Occipital lobe (tissue), 2 donors: ENCODE results near the gene OR10V1. TPM values are rescaled to one million over a fixed set of nuclear protein-coding genes. Genes with fewer than 3 reads are reported as not detected.

ENCODE experiments used
- DNase-seq: peaks from one replicate; lab custom pipeline; 2025; lab: John Stamatoyannopoulos, UW
- total RNA-seq: library from RNA; depleted of rRNA; stranded (reverse); fragments of >200 nt; gene quantifications from one replicate; pipeline ENCODE4 v1.2.3, GENCODE V29; 2014

The OR10V1 gene, protein sequence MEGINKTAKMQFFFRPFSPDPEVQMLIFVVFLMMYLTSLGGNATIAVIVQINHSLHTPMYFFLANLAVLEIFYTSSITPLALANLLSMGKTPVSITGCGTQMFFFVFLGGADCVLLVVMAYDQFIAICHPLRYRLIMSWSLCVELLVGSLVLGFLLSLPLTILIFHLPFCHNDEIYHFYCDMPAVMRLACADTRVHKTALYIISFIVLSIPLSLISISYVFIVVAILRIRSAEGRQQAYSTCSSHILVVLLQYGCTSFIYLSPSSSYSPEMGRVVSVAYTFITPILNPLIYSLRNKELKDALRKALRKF
- total RNA-seq, result not detected

DNA sequence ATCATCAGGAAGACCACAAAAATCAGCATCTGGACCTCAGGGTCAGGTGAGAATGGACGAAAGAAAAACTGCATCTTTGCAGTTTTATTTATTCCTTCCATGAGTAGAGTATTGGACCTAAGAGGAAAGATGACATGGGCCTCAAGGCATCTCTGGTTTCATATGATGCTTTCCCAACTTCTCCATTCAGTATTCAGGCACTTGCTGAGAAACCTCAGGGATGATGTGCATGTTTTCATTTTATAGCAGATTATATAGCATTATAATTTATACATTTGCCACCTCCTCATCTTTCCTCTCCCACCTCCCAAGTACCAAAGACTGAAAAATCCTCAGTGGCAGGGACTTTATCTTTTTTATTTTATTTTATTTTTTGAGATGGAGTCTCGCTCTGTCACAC, at the start of gene OR10V1:
TSS of gene OR10V1 (minus strand) at position 101 of the 400 bp plus-strand sequence. CDS start at position 101, 0 bp downstream.
- no peak for DNase-seq

DNA sequence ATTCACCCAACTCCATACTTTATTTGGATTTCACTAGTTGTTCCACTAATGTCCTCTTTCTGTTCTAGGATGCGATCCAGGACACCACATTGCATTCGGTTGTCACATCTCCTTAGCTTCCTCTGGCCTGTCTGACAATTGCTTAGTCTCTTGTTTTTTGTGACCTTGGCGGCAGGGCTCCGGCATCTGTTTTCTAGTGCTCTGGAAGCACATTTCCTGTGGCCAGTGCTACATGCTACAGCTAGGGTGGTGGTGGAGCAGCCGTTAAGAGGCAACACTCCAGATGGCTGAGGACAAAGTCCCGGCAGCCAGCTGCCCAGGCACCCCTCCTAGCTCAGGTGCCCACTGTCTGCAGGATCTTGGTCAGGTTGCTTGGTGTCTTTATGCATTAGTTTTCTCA, 48.3 kb upstream of the OR10V1 start:
- no peak for DNase-seq

DNA sequence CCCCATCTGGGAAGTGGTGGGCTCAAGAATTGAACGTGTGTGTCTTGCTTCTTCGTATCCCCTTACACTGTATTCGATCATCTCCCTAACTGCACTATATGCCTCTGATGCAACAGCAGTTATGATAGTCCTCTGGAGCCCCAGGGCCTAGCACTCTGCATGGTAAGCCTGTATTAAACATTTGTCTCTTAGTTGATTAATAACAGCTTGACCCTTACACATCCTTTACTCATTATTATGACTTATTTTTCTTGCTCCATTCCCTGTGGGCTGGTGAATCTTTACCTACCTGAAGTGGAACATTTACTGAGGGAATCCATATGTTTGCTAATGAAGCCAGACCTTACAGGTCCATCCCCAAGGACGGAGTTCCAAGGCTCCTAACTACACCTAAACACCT, 47.1 kb upstream of the OR10V1 start:
- DNase-seq, result no peak

GRCh38 chr11:59759900-59760299, 46.3 kb upstream of the OR10V1 start:
- DNase-seq, result no peak

DNA sequence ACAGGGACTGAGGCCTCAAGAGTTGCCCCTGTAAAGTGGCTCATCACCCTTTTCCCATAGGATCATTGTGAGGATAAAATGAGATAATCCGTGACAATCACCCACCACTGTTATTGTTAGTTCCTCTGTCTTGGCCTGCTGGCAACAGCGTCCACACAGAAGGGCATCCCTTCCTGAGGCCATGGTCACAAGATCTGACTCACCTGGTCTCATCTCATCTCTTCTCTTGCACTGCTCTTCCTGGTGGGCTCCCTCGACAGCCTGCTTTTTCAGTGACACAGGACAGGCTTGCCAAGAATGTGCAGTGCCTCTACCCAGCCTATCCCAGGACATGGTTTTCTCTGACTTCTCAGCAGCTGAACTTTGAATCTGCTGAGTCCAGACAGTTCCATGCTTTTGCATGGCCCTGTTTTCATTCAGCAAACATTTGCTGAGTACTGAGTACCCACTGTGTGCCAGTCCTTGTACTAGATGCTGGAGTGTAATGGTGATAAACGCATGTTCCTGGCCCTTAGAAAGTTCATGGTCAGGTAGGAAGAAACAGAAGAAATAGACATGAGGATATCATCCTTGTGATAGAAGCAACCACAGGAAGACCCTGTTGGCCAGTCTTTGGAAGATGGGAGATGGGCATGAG, 44.9 kb upstream of the OR10V1 start:
- no peak for DNase-seq

- no peak for DNase-seq
These were observed 43.2 kb upstream of the OR10V1 start for GRCh38 chr11:59756845-59757244.

- no peak for DNase-seq
These were observed 42.9 kb upstream of the OR10V1 start for GRCh38 chr11:59756558-59756840.

DNA sequence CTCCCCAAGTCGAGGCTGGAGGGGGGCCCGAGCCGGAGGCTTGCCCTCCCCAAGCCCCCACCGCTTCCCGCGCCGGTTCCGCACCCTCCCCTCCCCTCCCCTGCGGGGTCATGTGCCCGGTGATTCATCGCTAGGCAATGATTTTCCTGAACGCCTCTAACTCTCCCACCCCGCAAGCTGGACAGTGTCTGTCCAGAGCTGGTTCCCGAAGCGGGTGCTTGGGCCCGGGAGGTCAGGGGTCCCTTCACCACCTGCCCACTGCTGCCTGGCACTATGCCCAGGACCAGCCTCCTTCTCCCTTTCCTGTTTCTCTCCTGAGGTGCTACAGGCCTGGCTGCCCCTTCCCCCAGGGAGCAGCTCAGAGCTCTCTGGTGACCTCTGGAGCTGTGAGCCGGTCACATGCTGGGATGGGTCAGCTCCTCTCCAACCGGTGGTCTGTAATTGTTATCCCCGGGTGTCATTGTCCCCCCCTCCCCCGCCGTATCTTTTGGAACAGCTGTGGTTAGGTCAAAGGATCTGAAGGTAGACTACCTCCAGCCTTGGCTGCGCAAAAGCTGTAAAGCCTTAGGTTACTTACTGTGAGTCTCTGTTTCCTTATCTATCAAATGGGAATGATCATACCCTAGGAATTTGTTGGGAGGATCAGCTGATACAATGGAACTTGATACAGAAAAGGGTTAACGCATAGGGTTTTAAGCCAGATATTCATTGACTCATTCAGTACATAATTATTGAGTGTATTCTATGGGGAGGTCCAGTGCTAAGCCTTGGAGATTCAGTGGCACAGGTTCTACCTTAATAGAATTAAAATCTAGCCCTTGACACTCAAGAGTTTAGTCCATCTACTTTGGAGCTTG, 42.3 kb upstream of the OR10V1 start:
- peak; percentile 57 for DNase-seq

- DNase-seq, result peak; percentile 79
These were observed 41.4 kb upstream of the OR10V1 start, which contains the start of gene STX3 for GRCh38 chr11:59754859-59755700. Gene STX3, plus strand, starts transcription at chr11:59755376. Its CDS starts 230 bp downstream, at chr11:59755606.

GRCh38 chr11:59754494-59754858, 40.8 kb upstream of the OR10V1 start:
- no peak for DNase-seq

GRCh38 chr11:59753650-59754493, 40.2 kb upstream of the OR10V1 start:
- peak; percentile 71 for DNase-seq

DNA sequence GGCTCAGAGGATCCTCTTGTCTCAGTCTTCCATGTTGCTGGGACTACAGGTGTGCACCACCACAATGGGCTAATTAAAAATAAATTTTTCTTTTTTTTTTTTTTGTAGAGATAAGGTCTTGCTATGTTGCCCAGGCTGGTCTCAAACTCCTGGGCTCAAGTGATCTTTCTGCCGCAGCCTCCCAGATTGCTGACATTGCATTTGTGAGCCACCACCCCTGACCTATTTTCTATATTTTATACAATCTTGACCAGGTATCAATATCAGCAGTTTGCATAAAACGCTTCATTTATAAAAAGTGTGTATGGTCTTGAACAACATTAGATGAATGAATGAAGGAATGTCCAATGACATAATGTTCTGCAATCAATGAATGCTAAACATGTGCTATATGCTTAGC, 32.5 kb upstream of the OR10V1 start:
- no peak for DNase-seq

DNA sequence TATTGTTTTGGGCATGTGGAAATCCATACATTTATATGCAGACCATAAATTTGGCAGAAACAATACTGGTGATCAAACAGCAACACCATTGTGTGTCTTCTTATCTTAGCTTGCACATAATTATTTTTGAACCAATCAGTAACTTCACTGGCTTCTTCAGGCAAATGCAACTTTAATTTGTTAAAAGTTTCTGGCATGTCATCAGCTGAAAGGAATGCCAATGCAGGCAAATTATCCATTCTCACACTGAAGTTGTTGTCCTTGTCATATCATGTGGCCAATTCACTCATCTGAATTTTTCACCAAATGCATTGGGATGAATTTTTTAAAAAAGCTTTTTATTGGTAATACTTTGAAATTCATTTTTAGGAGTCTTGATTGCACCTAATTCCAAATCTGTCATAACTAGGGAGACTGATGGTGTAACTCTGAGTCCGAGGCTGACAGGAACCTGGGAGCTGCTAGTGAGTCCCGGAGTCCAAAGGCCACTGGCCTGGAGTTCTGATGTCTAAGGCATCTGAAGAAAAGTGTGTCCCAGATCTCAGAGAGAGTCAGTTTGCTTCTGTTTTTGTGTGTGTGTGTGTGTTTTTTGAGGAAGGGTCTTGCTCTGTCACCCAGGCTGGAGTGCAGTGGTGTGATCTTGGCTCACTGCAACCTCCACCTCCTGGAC, 17.4 kb upstream of the OR10V1 start:
- no peak for DNase-seq

DNA sequence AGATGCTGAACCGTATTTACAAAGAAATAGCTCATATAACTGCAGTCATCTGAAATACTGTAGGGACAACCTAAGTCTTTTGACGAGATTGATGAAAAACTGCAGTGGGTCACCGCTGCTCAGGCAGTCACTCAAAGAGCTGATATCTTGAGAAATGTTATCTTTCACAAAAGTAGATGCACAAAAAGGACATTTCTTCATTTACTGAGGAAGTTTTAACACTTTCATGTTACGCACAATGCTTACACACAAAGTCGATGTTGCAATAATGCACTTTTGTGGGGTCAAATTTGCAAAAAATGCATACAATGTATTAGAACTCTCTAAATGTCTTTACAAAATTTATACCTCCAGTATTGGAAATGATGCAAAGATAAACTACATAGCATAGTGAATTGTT, 16.2 kb upstream of the OR10V1 start:
- DNase-seq, result no peak

DNA sequence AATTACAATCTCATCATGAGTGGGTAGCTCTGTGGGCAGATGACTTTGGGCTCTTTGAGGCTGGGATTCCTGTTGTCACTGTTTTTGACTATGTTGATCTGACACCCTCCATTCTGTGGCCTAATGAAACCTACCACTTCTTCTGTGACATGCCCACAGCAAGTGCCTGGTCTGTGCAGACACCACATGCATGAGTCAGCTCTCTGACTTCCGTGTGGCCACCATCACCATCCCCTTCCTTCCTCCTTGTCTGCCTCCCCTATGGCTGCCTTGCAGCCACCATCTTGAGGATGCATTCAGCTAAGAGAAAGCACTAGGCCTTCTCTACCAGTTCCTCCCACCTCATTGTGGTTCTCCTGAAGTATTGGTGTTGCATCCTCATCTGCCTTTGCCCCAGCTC, 15.3 kb upstream of the OR10V1 start:
- DNase-seq, result no peak

GRCh38 chr11:59728154-59728553, 14.5 kb upstream of the OR10V1 start:
- DNase-seq, result no peak

- DNase-seq, result no peak
These were observed 13.8 kb upstream of the OR10V1 start for GRCh38 chr11:59727426-59727825.

- no peak for DNase-seq
These were observed 10.4 kb upstream of the OR10V1 start for GRCh38 chr11:59724066-59724465.

- no peak for DNase-seq
These were observed 5.9 kb upstream of the OR10V1 start for GRCh38 chr11:59719556-59719955.

GRCh38 chr11:59716051-59716450, 2.4 kb upstream of the OR10V1 start:
- DNase-seq, result no peak
